OCI-LY7 (cell line): ENCODE data around the gene HHLA2. TPM values are rescaled to one million over a fixed set of nuclear protein-coding genes. Genes with fewer than 3 reads are reported as not detected.

Experiments
- BruUV-seq: library from RNA; stranded (reverse); fragments of 400-500 nt; replicated peaks from 2 replicates; lab custom pipeline; 2021; lab: Mats Ljungman, UMichigan
- CTCF ChIA-PET: fragments of 300-600 bp; sonication (Branson Sonifier 250); formaldehyde crosslinking; loops from one replicate; lab custom pipeline; 2022; ENCODE audit warnings: antibody characterized with exemption; ENCODE audit not compliant: unreplicated experiment; lab: Charles Lee
- POLR2A ChIA-PET: fragments of 300-600 bp; sonication (Branson Sonifier 250); formaldehyde crosslinking; loops from one replicate; lab custom pipeline; 2022; ENCODE audit warnings: antibody characterized with exemption; lab: Charles Lee
- DNase-seq: peaks from one replicate; pipeline ENCODE4 v3.0.0-alpha.2; 2015; ENCODE audit warnings: low spot score
- H2AFZ ChIP-seq: fragments of 200-600 bp; sonication (generic), shearing (Covaris generic); 2 replicates; pipeline ENCODE4 v1.6.1; 2014; ENCODE audit warnings: mild to moderate bottlenecking, antibody characterized with exemption, low read length, moderate library complexity
- H3K27ac ChIP-seq: fragments of 200-600 bp; sonication (generic); 2 replicates; pipeline ENCODE4 v1.5.1; 2014; ENCODE audit warnings: mixed run types, low read depth, mild to moderate bottlenecking, moderate library complexity, low read length, inconsistent platforms; ENCODE audit not compliant: poor library complexity, severe bottlenecking
- H3K36me3 ChIP-seq: fragments of 200-600 bp; sonication (generic); 2 replicates; pipeline ENCODE4 v1.6.1; 2014; ENCODE audit warnings: mild to moderate bottlenecking, antibody characterized with exemption, low read length, moderate library complexity, mixed read lengths; ENCODE audit not compliant: insufficient read depth
- H3K4me1 ChIP-seq: fragments of 200-600 bp; sonication (generic); 2 replicates; pipeline ENCODE4 v1.5.1; 2014; ENCODE audit warnings: mild to moderate bottlenecking, low read length; ENCODE audit not compliant: insufficient read depth, poor library complexity, severe bottlenecking
- H3K4me2 ChIP-seq: fragments of 200-600 bp; sonication (generic); 2 replicates; pipeline ENCODE4 v1.6.1; 2014; ENCODE audit warnings: mild to moderate bottlenecking, low read length
- H3K4me3 ChIP-seq: fragments of 200-600 bp; sonication (generic); 2 replicates; pipeline ENCODE4 v1.5.1; 2014; ENCODE audit warnings: mild to moderate bottlenecking, low read depth, low read length; ENCODE audit not compliant: poor library complexity, severe bottlenecking
- H3K79me2 ChIP-seq: fragments of 200-600 bp; sonication (generic); 2 replicates; pipeline ENCODE4 v1.6.1; 2016; ENCODE audit warnings: low read depth, mild to moderate bottlenecking, low read length, moderate library complexity, mixed read lengths; ENCODE audit not compliant: insufficient read depth
- H3K9me2 ChIP-seq: fragments of 200-600 bp; sonication (generic); 2 replicates; pipeline ENCODE4 v1.6.1; 2016; ENCODE audit warnings: mild to moderate bottlenecking, low read length, mixed read lengths; ENCODE audit not compliant: insufficient read depth
- H3K9me3 ChIP-seq: fragments of 200-600 bp; sonication (generic); 2 replicates; pipeline ENCODE4 v1.6.1; 2014; ENCODE audit warnings: mild to moderate bottlenecking, mixed run types, low read length, mixed read lengths
- H4K20me1 ChIP-seq: fragments of 200-600 bp; sonication (generic); 2 replicates; pipeline ENCODE4 v1.6.1; 2014; ENCODE audit warnings: mild to moderate bottlenecking, antibody characterized with exemption, low read length, moderate library complexity, mixed read lengths; ENCODE audit not compliant: insufficient read depth
- CTCF ChIP-seq: fragments of 200-600 bp; sonication (generic); conservative IDR thresholded peaks from 2 replicates; pipeline ENCODE4 v1.5.1; 2014; ENCODE audit warnings: mild to moderate bottlenecking, antibody characterized with exemption, low read length, moderate library complexity, mixed read lengths
- EZH2phosphoT487 ChIP-seq: fragments of 200-600 bp; sonication (generic); IDR thresholded peaks from 2 replicates; pipeline ENCODE4 v1.6.1; 2018; ENCODE audit warnings: low read depth, borderline replicate concordance, mild to moderate bottlenecking, mixed run types, antibody characterized with exemption, low read length, moderate library complexity, mixed read lengths
- intact Hi-C: fragments of 100-400 bp; cut with micrococcal nuclease; formaldehyde crosslinking; loops from one replicate; pipeline ENCODE4 v1.10.0; 2022; ENCODE audit not compliant: unreplicated experiment
- total RNA-seq, 2 experiments: library from RNA; depleted of rRNA in 1 of 2; stranded (reverse); fragments of >200 nt in 1 of 2; shearing (Covaris generic) in 1 of 2; gene quantifications; 2 replicates each; pipeline ENCODE4 v1.2.3, GENCODE V29; 2014 to 2022

Gene HHLA2
- total RNA-seq, 2 experiments from 2014 or later = not detected

- Histone ChIP-seq H3K4me2 (no peak overlapping the region), H3K27ac (no peak overlapping the region), H3K36me3 (no peaks in the 10 kb centered on the region), H3K4me3 (no peak overlapping the region), H3K4me1 (no peaks in the 10 kb centered on the region), H4K20me1 (no peaks in the 10 kb centered on the region), H2AFZ (no peak overlapping the region), H3K79me2 (no peaks in the 10 kb centered on the region), H3K9me3 (no peaks in the 10 kb centered on the region), H3K9me2 (no peaks in the 10 kb centered on the region)
- POLR2A ChIA-PET = no interaction called here
- BruUV-seq = no TSS peak
- intact Hi-C loops = no loop called here
- DNase-seq = no peak
- CTCF ChIA-PET = no interaction called here
- TF ChIP-seq EZH2phosphoT487 = no peak
- TF ChIP-seq CTCF = no peak
Observed at GRCh38 chr3:108412121-108412750, 115.9 kb downstream of the HHLA2 start.

- H3K4me3 ChIP-seq = no peak overlapping the region
- H3K4me1 ChIP-seq = no peaks in the 10 kb centered on the region
- no peaks in the 10 kb centered on the region for H4K20me1 ChIP-seq
- no peak overlapping the region for H3K4me2 ChIP-seq
- H3K9me3 ChIP-seq = no peaks in the 10 kb centered on the region
- no peak overlapping the region for H2AFZ ChIP-seq
- H3K27ac ChIP-seq = no peak overlapping the region
- CTCF ChIA-PET = no interaction called here
- intact Hi-C loops = no loop called here
- DNase-seq = no peak
- BruUV-seq = no TSS peak
- POLR2A ChIA-PET = interaction anchor here (0.8 kb wide), 1 partner anchor 16 kb away, joined by 3 read pairs; no protein-coding TSS in a partner anchor
- no peaks in the 10 kb centered on the region for H3K9me2 ChIP-seq
- no peaks in the 10 kb centered on the region for H3K36me3 ChIP-seq
- TF ChIP-seq EZH2phosphoT487 (no peak), CTCF (no peak)
- H3K79me2 ChIP-seq = no peaks in the 10 kb centered on the region
Observed at GRCh38 chr3:108414007-108414406, 117.7 kb downstream of the HHLA2 start.

GRCh38 chr3:108415661-108416060 is 119.3 kb downstream of the HHLA2 start:
- intact Hi-C loops = no loop called here
- Histone ChIP-seq H3K9me2 (no peaks in the 10 kb centered on the region), H3K4me3 (no peak overlapping the region), H3K79me2 (no peaks in the 10 kb centered on the region), H3K9me3 (no peaks in the 10 kb centered on the region), H3K36me3 (no peaks in the 10 kb centered on the region), H2AFZ (no peak overlapping the region), H3K27ac (no peak overlapping the region), H3K4me2 (no peak overlapping the region), H4K20me1 (no peaks in the 10 kb centered on the region), H3K4me1 (no peaks in the 10 kb centered on the region)
- POLR2A ChIA-PET = no interaction called here
- TF ChIP-seq CTCF (no peak), EZH2phosphoT487 (no peak)
- BruUV-seq = no TSS peak
- DNase-seq = no peak
- CTCF ChIA-PET = no interaction called here
